ENCODE results near the gene CCHCR1. TPM values are rescaled to one million over a fixed set of nuclear protein-coding genes. Genes with fewer than 3 reads are reported as not detected.
"Not testable (repeated sequence)": the region's sequence is repeated elsewhere in the genome, so short reads cannot be mapped to it uniquely, and the experiment has no call there.

Gene CCHCR1
- total and polyA plus RNA-seq, 5 donors, result 9.6 to 16.7 (median 12.3) TPM

DNA sequence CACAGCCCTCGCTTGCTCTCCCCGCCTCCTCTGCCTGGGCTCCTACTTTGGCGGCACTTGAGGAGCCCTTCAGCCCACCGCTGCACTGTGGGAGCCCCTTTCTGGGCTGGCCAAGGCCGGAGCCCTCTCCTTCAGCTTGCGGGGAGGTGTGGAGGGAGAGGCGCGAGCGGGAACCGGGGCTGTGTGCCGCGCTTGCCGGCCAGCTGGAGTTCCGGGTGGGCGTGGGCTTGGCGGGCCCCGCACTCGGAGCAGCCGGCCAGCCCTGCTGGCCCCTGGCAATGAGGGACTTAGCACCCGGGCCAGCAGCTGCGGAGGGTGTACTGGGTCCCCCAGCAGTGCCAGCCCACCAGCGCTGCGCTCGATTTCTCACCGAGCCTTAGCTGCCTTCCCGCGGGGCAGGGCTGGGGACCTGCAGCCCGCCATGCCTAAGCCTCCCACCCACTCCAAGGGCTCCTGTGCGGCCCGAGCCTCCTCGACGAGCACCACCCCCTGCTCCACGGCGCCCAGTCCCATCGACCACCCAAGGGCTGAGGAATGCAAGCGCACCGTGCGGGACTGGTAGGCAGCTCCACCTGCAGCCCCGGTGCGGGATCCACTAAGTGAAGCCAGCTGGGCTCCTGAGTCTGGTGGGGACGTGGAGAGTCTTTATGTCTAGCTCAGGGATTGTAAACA lies 37.8 kb upstream of the CCHCR1 start:
- not testable (repeated sequence) for H3K27me3 ChIP-seq (ENCODE audit: control insufficient read depth, insufficient read depth); H3K4me3 ChIP-seq (ENCODE audit: low read length); H3K27ac ChIP-seq (ENCODE audit: low read length); DNase-seq; ATAC-seq; H3K4me1 ChIP-seq (ENCODE audit: control insufficient read depth, insufficient read depth, low read length); H3K9me3 ChIP-seq (ENCODE audit: control insufficient read depth, low read length)
- intact Hi-C loops (cut with DNase I), result loop anchor here in 1 of 4 donors (5.0 kb wide), 1 partner anchor 77 kb away; the partner anchor contains the start of gene HLA-C
- 93% methylated on average over 41 of the region's 41 CpGs for WGBS

DNA sequence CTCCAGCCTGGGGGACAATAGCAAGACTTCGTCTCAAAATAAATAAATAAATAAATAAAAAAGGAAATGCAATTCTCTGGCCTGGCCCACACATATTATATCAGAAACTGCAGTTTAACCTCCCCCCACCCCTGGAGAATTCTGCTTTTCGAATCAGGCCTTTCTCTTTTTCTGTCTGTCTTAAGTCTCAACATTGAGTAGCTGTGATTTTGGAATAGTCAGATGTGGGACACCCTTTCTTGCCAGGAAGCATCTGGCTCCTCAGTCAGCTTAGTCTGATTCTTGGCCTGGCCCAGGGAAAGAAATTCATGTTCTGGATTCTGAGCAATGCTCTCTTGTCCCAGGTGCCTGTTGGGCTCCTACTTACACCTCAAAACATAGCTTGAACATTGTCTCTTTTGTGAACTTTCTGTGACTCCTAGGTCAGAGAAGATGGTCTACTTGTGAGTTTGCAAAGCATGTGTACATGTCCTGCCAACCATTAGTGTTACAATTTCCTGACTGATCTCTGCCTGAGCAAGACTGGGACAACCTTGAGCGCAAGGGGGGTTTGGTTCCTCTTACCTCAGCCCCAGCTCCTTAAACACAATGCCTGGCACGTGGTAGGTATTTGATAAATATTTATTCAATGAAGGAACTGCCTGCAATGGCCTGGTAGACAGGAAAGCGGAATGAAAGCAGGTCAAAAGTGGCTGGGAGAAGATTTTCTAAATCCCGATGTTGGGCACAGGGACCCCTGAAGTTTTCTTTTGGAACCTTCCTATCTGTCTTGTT lies 36.6 kb upstream of the CCHCR1 start:
- ATAC-seq (no peak), DNase-seq (no peak)
- WGBS, result 73% methylated on average over 6 of the region's 6 CpGs
- H3K27me3 ChIP-seq (ENCODE audit: control insufficient read depth, insufficient read depth), result no peaks in the 10 kb centered on the region
- no peak overlapping the region for H3K27ac ChIP-seq (ENCODE audit: low read length)
- intact Hi-C loops (cut with DNase I), result loop anchor here in 2 of 4 donors (5.0 kb wide), 2 partner anchors 57 to 173 kb away; partner anchors contain the start of gene PSORS1C2 (in 1 of the 2)
- no peaks in the 10 kb centered on the region for H3K4me1 ChIP-seq (ENCODE audit: control insufficient read depth, insufficient read depth, low read length)
- no peak overlapping the region for H3K4me3 ChIP-seq (ENCODE audit: low read length)
- H3K9me3 ChIP-seq (ENCODE audit: control insufficient read depth, low read length), result no peaks in the 10 kb centered on the region

- H3K4me1 ChIP-seq (ENCODE audit: control insufficient read depth, insufficient read depth, low read length), result no peaks in the 10 kb centered on the region
- no peak overlapping the region for H3K4me3 ChIP-seq (ENCODE audit: low read length)
- WGBS, result 83% methylated on average over 8 of the region's 8 CpGs
- no peak overlapping the region for H3K27ac ChIP-seq (ENCODE audit: low read length)
- no peaks in the 10 kb centered on the region for H3K27me3 ChIP-seq (ENCODE audit: control insufficient read depth, insufficient read depth)
- ATAC-seq (no peak), DNase-seq (no peak)
- no peaks in the 10 kb centered on the region for H3K9me3 ChIP-seq (ENCODE audit: control insufficient read depth, low read length)
- intact Hi-C loops (cut with DNase I), result loop anchor here (2.0 to 5.0 kb wide), 4 partner anchors 54 to 174 kb away; partner anchors contain the start of gene PSORS1C2 (in 2 of the 4)
Observed at GRCh38 chr6:31193206-31193605, 35.6 kb upstream of the CCHCR1 start.

GRCh38 chr6:31192431-31193105 lies 35.0 kb upstream of the CCHCR1 start:
- H3K9me3 ChIP-seq (ENCODE audit: control insufficient read depth, low read length); H3K27ac ChIP-seq (ENCODE audit: low read length); H3K4me1 ChIP-seq (ENCODE audit: control insufficient read depth, insufficient read depth, low read length); H3K27me3 ChIP-seq (ENCODE audit: control insufficient read depth, insufficient read depth); H3K4me3 ChIP-seq (ENCODE audit: low read length): not testable (repeated sequence)
- ATAC-seq (peak in 1 of 2 donors; percentile 25), DNase-seq (peak; percentile 64 to 89 (median 83))
- 59% methylated on average over 10 of the region's 10 CpGs for WGBS
- intact Hi-C loops (cut with DNase I), result loop anchor here (2.0 to 5.0 kb wide), 4 partner anchors 54 to 175 kb away; partner anchors contain the start of gene PSORS1C2 (in 2 of the 4)

- ATAC-seq (no peak), DNase-seq (no peak)
- intact Hi-C loops (cut with DNase I), result loop anchor here in 2 of 4 donors (2.0 to 5.0 kb wide), 3 partner anchors 52 to 177 kb away; partner anchors contain the start of gene PSORS1C2 (in 2 of the 2)
- no peak overlapping the region for H3K27ac ChIP-seq (ENCODE audit: low read length)
- WGBS, result 94% methylated on average over 4 of the region's 4 CpGs
- no peaks in the 10 kb centered on the region for H3K4me1 ChIP-seq (ENCODE audit: control insufficient read depth, insufficient read depth, low read length)
- H3K4me3 ChIP-seq (ENCODE audit: low read length), result no peak overlapping the region
- H3K9me3 ChIP-seq (ENCODE audit: control insufficient read depth, low read length), result no peaks in the 10 kb centered on the region
- H3K27me3 ChIP-seq (ENCODE audit: control insufficient read depth, insufficient read depth), result no peaks in the 10 kb centered on the region
Observed at GRCh38 chr6:31190488-31190887, 32.9 kb upstream of the CCHCR1 start.

GRCh38 chr6:31189223-31189622 lies 31.6 kb upstream of the CCHCR1 start:
- H3K4me3 ChIP-seq (ENCODE audit: low read length); H3K4me1 ChIP-seq (ENCODE audit: control insufficient read depth, insufficient read depth, low read length); H3K27me3 ChIP-seq (ENCODE audit: control insufficient read depth, insufficient read depth); H3K27ac ChIP-seq (ENCODE audit: low read length); ATAC-seq; H3K9me3 ChIP-seq (ENCODE audit: control insufficient read depth, low read length); DNase-seq; intact Hi-C loops (cut with DNase I): not testable (repeated sequence)
- 89% methylated on average over 3 of the region's 3 CpGs for WGBS

GRCh38 chr6:31187780-31188194 lies 30.2 kb upstream of the CCHCR1 start:
- Histone ChIP-seq H3K4me3 (ENCODE audit: low read length) (no peak overlapping the region), H3K27me3 (ENCODE audit: control insufficient read depth, insufficient read depth) (no peaks in the 10 kb centered on the region), H3K27ac (ENCODE audit: low read length) (no peak overlapping the region), H3K4me1 (ENCODE audit: control insufficient read depth, insufficient read depth, low read length) (no peaks in the 10 kb centered on the region), H3K9me3 (ENCODE audit: control insufficient read depth, low read length) (no peaks in the 10 kb centered on the region)
- intact Hi-C loops (cut with DNase I), result no loop called here
- no peak for DNase-seq
- WGBS, result 90% methylated on average over 5 of the region's 5 CpGs
- no peak for ATAC-seq

DNA sequence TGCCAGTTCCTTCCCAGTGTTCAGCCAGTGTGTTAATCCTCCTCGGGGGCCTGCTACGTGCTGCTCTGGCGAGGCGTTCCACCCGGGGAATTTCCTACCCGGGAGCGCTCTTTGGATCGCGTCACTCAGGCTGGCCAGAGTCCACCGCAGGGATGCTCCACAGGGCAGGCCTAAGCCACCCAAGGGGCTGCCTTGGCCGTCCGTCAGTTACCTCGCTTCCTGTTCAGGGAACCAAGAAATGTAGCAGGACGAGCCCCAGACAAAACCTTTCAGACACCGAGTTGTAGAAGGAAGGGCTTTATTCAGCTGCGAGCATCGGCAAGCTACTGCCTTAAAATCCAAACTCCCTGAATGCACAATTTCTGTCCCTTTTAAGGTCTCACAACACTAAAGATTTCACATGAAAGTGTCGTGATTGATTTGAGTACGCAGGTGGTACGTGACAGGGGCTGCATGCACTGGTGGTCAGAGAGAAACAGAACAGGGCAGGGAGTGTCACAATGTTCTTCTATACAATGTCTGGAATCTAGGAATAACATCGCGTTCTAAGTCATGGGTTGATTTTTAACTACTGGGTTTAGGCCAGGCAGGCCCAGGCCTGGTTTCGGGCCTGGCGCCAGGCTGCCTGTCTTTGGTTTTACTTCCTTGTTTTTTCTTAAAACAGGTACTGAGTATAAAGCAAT lies 28.6 kb upstream of the CCHCR1 start:
- Histone ChIP-seq H3K4me3 (ENCODE audit: low read length) (peak overlapping the region; percentile 32), H3K9me3 (ENCODE audit: control insufficient read depth, low read length) (no peaks in the 10 kb centered on the region), H3K27ac (ENCODE audit: low read length) (peak overlapping the region; percentile 5), H3K4me1 (ENCODE audit: control insufficient read depth, insufficient read depth, low read length) (no peaks in the 10 kb centered on the region), H3K27me3 (ENCODE audit: control insufficient read depth, insufficient read depth) (no peaks in the 10 kb centered on the region)
- WGBS, result 54% methylated on average over 24 of the region's 24 CpGs
- peak; percentile 75 to 89 for ATAC-seq
- DNase-seq, result peak; percentile 89 to 95 (median 93)
- intact Hi-C loops (cut with DNase I), result no loop called here

GRCh38 chr6:31185695-31186051 lies 28.1 kb upstream of the CCHCR1 start:
- H3K9me3 ChIP-seq (ENCODE audit: control insufficient read depth, low read length); H3K27me3 ChIP-seq (ENCODE audit: control insufficient read depth, insufficient read depth); DNase-seq; intact Hi-C loops (cut with DNase I); H3K4me1 ChIP-seq (ENCODE audit: control insufficient read depth, insufficient read depth, low read length): not testable (repeated sequence)
- H3K27ac ChIP-seq (ENCODE audit: low read length), result peak overlapping the region; percentile 5
- peak in 1 of 2 donors; percentile 36 for ATAC-seq
- peak overlapping the region; percentile 32 for H3K4me3 ChIP-seq (ENCODE audit: low read length)
- WGBS, result 45% methylated on average over 4 of the region's 4 CpGs

GRCh38 chr6:31183859-31184258 lies 26.3 kb upstream of the CCHCR1 start:
- DNase-seq; H3K27ac ChIP-seq (ENCODE audit: low read length); intact Hi-C loops (cut with DNase I); H3K9me3 ChIP-seq (ENCODE audit: control insufficient read depth, low read length); ATAC-seq; H3K4me1 ChIP-seq (ENCODE audit: control insufficient read depth, insufficient read depth, low read length); H3K27me3 ChIP-seq (ENCODE audit: control insufficient read depth, insufficient read depth); H3K4me3 ChIP-seq (ENCODE audit: low read length): not testable (repeated sequence)
- whole genome bisulfite sequencing, result 70% methylated on average over 6 of the region's 6 CpGs

Data from right cardiac atrium (tissue), 5 donors.